Neural cell (in vitro differentiated cells): ENCODE data around the gene MT1H.

Experiments used
- CTCF ChIP-seq: fragments of 450-650 bp; IDR thresholded peaks from 2 replicates; pipeline ENCODE4 v1.5.1; 2014; ENCODE audit warnings: antibody characterized with exemption, mild to moderate bottlenecking, moderate library complexity; ENCODE audit not compliant: poor library complexity, severe bottlenecking
- EP300 ChIP-seq: fragments of 450-650 bp; conservative IDR thresholded peaks from 2 replicates; pipeline ENCODE4 v1.6.1; 2014; ENCODE audit warnings: antibody characterized with exemption, mild to moderate bottlenecking, moderate library complexity; ENCODE audit not compliant: poor library complexity, severe bottlenecking
- RAD21 ChIP-seq: fragments of 450-650 bp; conservative IDR thresholded peaks from 2 replicates; pipeline ENCODE4 v1.6.1; 2014; ENCODE audit warnings: antibody characterized with exemption, mild to moderate bottlenecking, moderate library complexity

GRCh38 chr16:56632156-56632847 lies 37.3 kb upstream of the MT1H start, which contains the start of gene MT1M:
- TF ChIP-seq CTCF (no peak), EP300 (no peak), RAD21 (no peak)
